HL-60/S4 (cell line): ENCODE data around the gene COL6A3.
"Not testable (repeated sequence)": the region's sequence is repeated elsewhere in the genome, so short reads cannot be mapped to it uniquely, and the experiment has no call there.

Experiments
- in situ Hi-C: fragments of 300-500 bp; cut with MboI; formaldehyde crosslinking; loops from 2 replicates; pipeline ENCODE4 v1.14.3; 2022; ENCODE audit warnings: low sequenced_read_pairs

COL6A3 gene

DNA sequence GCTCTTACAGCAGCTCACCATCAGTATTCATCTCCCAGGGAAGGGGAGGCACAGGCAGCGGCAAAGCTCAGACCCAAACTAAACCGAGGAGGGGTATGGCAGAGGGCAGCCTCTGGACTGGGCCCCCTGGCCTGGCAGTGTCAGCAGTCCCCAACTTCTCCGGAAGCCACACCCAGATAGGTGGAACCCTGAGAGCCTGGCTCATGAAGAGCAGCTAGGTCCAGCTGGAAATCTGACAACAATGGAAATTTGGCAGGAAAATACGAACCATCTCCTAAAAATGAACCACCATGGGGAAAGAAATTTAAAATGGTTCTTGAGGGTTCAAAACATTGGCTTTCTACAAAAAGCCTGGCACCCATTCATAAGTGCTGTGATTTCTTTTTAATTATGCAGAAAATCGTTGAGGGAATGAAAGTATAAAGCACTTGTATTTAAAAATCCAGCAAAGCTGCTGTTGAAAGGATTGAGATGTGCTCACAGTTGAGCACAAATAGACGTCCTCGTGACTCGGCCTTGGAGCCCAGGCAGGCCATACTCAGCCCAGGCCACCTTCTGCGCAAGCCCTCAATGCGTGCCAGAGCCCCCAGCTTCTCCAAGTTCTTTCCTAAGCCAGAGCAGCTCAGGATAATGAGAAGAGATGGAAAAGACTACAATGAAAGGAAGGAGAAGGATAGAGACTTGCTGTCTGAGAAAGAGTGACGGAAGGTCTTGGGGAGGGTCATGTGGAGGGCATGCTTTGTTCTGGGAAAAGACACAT lies 93.0 kb downstream of the COL6A3 start:
- in situ Hi-C loops = no loop called here

DNA sequence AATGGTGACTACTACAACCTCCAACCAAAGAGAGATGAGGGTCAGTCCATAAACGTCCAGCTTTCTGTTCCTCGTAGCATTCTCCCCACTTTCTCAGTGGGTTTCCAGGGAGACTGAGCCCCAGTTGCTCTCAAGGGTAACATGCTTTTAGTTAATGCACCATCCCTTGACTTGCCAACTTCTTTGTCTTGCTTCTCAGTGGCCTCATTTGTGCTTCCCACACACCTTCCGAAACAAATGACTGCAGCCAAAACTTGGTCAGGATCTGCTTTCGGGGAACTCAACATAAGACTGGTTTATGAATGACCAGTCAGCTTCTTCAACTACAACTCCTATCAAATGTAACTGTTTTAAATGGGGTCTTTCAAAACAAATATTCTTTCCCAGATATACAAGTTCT lies 94.1 kb downstream of the COL6A3 start:
- in situ Hi-C loops = no loop called here

DNA sequence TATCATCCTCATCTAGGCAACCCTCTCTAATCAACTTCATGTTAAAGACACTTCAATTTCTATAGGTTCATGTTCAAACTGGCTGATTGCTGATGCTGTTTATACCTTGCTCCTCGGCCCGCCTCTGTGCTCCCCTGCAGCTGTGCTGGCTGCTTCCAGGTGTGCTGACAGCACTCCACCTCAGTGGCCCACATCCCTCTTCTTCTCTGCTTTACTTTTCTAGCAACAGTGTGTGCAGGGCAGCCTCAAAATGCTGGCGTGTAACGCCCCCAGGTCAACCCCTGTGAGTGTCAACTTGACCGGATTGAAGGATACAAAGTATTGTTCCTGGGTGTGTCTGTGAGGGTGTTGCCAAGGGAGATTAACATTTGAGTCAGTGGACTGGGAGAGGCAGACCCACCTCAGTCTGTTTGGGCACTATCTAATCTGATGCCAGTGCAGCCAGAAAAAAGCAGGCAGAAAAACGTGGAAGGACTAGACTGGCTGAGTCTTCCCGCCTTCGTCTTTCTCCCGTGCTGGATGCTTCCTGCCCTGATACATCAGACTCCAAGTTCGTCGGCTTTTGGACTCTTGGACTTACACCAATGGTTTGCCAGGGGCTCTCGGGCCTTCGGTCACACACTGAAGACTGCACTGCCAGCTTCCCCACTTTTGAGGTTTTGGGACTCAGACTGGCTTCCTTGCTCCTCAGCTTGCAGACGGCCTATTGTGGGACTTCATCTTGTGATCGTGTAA lies 94.7 kb downstream of the COL6A3 start:
- in situ Hi-C loops = no loop called here

DNA sequence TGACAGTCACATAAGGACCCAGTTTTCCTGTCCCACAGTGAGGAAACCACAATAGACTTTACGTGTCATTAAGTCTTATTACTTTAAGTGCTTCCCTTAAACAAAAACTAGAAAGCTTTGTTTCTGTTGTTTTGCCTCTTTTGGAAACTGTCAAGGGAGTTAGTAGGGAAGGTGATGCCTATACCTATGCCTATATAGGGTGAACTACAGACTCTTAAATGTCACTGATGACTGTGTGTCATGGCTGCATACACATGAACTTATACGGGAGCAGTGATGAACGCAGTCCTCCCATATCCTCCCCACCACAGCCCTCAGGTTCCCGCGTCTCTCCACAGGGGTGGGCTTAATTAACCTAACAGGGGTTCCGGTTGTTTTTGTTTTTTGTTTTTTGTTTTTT lies 97.6 kb downstream of the COL6A3 start:
- in situ Hi-C loops = no loop called here

DNA sequence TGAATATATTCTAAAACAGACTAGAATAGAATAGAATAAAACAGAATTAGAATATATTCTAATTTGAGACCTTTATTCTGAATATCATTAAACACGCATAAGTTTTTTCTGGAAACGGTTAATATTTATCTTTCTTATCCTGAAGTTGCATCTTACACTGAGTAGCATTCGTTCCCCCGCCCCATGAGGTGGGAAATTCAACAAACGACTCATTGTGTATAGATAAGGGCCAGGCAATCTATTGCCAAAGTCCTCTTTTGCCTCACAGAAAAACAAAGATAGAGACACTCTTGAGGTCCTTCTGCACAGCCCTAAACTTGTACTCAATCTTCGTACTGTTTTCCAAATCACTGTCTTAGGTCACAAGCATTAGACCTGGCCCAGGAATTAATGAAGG lies 98.1 kb downstream of the COL6A3 start:
- in situ Hi-C loops = no loop called here

DNA sequence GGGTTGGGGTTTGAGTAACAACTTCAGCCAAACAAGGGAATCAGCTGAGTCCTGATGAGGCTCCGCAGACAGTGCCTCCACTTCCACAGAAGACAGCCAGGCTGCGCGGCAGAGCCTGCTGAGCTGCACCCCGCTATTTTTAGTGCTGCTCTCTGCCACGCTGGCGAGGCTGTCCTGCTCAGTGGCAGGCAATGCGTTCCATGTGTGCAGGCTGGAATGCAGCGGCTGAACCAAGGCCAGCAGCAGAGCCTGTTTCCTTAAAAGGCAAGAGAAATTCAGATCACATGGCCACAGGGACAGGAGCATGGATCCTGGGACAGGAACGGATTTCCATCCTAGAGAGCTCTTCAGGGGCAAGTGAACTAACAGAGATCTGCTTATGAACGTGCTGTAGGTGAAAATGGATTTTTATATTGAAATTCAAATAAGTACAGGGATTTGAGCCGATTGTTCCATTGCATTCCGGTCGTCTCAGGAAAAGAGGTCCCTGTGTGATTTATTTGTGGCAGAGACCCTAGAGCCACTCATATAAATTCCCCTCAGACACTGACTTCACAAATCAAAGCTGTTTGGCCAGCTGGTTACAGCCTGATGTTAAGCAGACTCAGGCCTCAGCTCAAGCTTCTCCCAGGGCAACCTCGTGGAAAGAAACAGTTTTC lies 98.7 kb downstream of the COL6A3 start:
- in situ Hi-C loops = no loop called here

DNA sequence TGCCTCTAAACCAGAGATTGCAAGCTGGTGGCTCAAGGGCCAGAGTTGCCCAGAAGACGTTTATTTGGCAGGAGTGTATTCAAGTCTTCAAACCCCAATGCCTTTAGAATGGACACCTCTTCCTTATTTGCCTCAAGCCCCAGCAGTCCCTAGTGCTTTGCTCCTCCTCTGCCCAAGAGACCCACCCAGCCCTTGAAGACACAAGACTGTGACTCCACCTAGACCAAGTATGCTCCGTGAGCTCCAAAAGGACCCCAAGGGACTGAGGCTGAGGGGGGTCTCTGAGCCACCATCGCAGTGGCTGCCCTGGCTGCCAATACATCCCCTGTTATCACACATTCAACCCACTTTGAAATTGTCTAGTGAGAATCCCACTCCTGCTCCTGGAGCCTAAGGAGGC lies 99.3 kb downstream of the COL6A3 start:
- in situ Hi-C loops = no loop called here

DNA sequence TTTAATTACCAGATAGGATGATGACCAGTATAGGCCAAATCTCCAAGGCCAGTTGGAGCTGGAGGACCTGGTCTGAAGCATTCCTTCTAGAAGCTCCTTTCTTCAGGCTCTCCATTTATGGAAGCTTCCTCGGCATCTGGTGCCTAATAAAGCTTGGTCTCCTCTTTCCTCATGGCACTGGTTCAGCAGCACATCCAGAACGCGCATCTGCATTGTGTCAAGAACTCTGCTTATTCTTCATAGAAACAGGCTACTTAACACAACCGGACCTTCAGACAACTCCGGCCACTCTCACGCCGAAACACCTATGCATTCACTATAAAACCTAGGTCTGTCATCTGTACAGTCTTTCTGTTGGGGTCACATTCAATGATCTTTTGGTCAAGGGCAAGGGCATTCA lies 99.8 kb downstream of the COL6A3 start:
- in situ Hi-C loops = no loop called here

DNA sequence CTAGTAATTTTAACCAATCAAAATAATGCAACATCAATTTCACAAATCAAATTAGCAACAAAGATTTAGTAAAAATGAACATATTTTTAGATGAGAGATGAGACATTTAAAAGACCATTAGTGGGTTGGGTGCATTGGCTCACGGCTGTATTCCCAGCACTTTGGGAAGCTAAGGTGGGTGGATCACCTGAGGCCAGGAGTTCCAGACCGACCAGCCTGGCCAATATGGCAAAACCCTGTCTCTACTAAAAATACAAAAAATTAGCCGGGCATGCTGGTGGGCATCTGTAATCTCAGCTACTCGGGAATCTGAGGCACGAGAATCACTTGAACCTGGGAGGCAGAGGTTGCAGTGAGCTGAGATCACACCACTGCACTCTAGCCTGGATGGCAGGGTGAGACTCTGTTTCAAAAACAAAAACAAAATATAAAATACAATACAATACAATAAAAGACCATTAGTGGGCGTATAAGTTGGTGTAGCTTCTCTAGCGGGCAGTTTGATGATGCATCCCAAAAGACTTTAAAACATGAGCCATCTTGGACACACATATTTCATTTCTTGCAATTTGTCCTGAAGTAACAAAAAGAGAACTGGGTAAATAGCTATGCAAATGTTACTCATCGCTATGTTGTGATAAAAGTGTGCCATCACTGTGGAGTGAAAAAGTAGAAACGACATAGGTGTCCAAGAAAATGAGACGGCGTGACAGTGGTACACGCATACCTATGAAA lies 101.8 kb downstream of the COL6A3 start:
- in situ Hi-C loops = no loop called here

DNA sequence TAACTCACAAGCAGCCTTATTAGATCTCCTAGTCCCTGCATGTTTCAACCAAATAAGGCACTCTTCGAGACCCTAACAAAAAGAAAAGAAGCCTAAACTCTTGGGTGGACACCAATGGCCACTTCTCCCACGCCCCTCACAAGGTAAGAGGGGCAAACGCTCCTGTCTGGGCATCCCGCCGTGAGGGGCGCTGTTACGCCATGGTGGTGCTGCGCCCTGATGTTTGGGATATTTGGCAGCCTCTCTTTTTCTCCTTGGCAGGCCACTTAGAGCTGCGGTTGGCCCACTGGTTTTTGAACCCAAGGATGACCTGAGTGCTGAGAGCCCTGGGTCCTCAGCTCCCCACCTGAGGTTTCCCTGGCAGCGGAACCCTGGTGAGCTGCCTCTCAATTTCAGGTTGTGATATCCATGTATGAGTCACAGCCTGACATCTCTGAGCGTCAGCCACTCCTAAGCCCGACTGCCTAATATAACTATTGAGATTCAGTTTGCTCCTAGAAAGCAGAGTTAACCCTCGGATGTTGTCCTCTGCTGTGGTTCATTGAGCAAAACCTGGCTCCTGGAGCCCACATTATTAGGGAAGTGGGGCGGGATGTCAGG lies 103.3 kb downstream of the COL6A3 start:
- in situ Hi-C loops = no loop called here

DNA sequence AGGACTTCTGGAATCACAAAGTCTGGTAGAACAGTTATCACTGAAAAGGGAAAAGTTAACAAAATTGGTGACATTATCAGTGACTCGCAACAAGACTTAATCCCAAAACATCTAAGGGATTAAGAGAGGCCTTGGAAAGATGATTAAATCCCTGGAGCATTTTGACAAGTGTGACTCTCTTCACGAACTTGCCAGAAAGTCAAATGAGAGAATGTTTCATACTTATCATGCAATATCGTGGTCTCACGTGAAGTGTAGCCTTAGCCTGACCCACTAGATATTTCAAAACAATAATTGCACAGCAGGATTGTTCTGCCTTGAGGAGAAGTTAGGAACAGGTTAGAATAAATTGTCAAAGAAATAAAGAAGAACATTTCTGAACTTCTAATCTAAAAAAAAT lies 104.5 kb downstream of the COL6A3 start:
- in situ Hi-C loops = no loop called here

DNA sequence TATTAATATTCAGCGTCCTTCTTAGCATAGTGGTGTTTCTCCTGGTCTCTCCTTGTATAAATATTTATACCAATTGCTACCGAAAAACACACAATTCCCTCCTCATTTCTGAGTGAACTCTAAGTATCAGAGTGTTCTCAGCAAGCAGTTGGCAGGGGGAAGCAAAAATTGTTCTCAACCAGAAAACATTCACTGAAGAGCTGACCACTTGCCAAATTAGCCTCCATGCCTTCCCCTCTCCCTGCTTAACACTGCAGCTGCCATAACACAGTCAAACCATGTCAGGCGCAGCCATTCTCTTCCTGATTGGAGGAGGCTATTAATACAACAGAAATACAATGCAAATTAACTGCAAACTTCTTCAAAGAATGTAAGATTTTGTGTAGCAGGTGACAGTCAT lies 105.0 kb downstream of the COL6A3 start:
- in situ Hi-C loops = no loop called here

DNA sequence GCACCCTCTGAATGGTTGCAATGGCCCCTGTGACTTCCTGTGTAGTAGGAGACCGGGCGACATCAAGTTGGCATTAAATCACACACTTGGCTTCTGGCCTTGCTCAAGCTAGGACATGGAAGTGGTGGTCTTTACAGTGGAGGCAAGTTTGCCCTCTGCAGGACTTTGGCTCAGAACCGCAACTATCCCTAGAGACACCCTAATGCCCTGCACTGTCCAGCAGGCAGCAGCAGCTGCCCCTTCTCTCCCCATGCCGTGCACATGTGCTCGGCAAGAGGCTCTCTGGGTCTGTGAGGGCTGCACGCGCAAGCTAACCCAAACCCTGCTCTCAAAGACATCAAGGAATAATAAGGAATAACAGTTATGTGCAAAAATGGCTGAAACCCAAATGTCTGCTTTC lies 106.5 kb downstream of the COL6A3 start:
- in situ Hi-C loops = no loop called here

DNA sequence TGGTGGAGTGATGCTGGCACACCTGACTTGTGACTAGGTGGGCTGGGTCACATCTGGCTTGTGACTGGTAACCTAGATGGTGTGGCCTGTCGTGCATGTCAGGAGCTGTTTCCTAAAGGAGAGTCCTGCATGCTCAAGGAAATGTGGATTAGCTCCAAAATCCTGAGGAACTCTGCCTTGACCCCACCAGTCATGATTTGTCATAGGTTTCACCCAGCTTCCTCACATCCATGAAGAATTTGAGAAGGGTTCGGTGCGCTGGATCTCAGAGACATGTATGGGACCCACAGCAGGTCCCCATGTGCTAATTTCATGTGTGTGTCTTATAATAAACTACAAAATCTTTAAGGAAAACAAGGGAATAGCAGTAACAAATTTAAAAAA lies 107.2 kb downstream of the COL6A3 start:
- in situ Hi-C loops = no loop called here

DNA sequence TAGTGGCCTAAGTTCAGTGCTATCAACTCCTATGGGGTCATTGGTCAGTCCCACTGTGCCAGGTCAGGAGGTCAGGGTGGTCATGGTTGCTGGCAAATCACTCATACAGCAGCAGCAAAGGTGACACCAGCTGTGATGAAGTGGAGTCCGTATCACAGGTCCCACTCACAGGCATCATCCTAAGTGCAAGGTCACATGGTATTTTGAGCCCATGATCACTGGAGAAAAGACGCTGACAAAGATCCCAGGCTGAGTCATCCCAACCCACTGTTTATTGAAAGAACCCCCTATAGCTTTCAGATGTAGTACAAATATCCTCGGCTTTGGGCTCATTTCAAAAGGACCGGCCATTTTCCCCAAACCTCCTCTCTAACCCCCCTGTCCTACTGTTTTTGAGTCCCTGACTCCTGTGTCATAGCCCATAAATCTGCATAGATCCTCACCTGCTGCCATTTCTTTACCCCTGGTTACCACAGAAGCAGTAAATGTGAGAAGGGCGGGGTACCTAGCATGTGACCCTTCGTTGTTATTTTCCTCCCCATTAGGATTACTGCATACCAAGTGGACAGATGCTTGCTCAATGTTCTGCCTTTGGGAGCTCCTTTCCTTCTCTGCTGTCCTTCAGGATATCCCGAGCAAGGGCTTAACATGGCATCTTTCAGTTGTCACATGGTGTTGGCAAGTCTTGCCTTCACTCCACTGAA lies 107.7 kb downstream of the COL6A3 start:
- in situ Hi-C loops = no loop called here

DNA sequence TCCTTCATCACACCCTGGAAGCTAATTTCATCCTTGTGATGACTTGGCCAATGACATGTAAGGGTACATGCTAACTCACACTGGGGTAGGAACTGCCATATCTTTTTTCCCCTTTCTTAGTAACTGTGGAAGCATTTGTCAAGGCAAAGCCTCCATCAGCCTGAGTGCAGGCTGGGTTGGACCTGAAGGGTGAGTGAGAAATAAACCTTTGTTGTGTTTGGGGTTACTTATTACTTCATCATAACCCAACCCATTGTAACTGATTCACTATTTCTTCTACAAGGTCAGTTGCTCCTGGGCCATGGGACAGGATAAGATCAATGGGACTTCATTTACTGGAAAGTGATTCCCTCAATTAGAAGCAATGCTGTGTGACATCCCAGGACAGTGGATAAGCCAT lies 108.4 kb downstream of the COL6A3 start:
- in situ Hi-C loops = no loop called here

DNA sequence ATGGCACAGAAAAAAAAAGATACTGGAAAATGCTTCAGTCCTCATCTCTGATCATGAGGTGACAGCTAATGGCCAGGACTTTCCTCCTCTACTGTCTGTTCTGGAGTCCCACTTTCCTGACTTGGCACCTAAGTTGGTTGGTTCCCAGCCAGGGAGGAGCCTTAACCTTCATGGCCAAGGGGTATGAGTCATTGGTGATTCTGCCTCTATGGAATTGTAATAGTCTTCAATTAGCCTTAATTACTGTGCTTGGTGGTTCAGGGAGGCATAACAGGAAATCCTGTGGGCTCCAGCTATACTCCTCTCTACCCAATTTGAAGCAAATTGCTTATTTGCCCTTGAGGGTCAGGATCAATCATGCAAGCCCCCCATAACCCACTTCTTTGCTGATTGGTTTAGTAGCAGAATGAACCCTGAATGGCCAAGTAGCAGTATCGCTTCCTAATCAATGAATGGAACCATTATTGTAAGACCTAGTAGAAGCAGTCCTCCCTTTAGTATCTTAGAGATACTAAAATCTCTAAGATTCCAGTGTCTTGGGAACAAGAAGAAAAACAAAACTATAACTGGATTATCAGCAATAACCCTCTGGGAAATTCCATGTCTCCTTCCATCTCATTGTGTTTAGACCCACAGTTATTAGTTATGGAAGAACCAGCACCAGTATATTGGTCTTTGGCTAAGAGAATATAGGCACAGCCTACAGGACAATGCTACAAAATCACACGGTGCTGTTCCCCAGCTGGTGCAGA lies 109.0 kb downstream of the COL6A3 start:
- in situ Hi-C loops = no loop called here

DNA sequence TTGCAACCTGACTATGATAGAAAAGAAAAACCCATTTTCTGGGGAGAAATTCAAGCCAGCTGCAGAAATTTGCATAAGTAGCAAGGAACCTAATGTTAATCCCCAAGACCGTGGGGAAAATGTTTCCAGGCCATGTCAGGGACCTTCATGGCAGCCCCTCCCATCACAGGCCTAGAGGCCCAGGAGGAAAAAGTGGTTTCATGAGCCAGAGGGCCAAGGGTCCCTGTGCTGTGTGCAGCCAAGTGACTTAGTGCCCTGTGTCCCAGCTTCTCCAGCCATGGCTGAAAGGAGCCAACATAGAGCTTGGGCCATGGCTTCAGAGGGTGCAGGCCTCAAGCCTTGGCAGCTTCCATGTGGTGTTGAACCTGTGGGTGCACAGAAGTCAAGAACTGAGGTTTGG lies 110.7 kb downstream of the COL6A3 start:
- in situ Hi-C loops = not testable (repeated sequence)

DNA sequence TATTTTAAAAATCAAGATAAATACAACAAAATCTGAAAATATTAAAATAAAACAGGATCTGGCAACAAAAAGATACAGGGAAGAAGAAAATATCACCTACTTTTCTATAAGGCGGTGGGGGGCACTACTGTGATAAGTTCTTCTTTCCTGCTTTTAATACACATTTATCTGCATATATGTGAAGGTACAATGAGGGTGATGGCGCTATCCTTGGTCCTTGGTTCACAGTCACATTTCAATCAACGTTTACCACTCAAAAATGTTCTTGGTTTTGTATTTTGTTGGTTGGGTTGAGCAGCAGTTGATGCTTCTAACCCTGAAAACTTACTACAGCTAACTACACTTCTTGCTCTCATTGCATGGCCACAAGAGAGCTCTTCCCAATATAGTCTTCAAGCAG lies 112.4 kb downstream of the COL6A3 start:
- in situ Hi-C loops = no loop called here

DNA sequence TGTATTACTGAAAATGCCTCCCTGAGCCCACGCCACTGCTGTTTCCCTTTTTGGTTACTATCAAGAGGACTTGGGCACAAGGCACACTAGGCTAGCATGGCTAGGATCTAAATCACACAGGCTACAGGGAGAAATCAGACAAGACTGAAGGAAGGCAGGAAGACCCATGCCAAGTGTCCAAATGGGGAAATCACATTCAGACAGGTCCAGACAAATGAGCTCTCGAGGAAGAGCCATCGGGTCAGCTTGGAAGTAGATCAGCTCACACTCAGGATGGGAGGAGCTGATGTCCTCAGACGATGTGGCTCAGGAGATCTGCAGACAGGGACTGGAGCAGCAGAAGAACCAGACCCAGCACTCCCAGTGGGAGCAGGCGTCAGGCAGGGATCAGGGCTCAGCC lies 113.2 kb downstream of the COL6A3 start:
- in situ Hi-C loops = no loop called here
